ENCODE results near the gene ZNF805.

The ZNF805 gene

DNA sequence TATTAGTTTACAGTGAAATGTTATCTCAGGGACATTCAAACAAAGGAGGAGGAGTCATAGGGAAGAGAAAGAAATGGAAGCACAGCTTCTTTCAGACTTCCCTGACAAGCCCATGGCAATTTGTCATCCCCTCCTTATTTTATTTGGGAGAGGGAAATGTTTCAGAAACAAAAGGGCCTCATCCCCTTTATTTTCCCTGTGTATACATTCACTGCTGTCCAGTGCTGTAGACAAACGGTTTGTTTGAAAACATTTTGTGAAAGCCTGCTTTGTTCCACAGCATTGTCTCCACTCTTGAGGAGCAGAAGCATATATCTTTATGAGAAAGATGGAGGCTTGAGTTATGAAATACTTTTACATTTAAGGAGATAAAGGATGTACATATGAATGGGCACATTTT, 52.1 kb downstream of the ZNF805 start:
- no peak overlapping the region for H3K9ac ChIP-seq (ENCODE audit: low read depth, low read length)
- no peaks in the 10 kb centered on the region for H3K4me1 ChIP-seq (ENCODE audit: control insufficient read depth, insufficient read depth, low read length)
- no peak overlapping the region for H3K4me3 ChIP-seq (ENCODE audit: low read depth, low read length)
- H3K9me3 ChIP-seq (ENCODE audit: control insufficient read depth, insufficient read depth, low read length), result no peaks in the 10 kb centered on the region
- H3K36me3 ChIP-seq (ENCODE audit: control insufficient read depth, insufficient read depth, low read length), result peaks cover 34% of the 10 kb centered on the region
- no peaks in the 10 kb centered on the region for H3K27me3 ChIP-seq (ENCODE audit: control insufficient read depth, insufficient read depth, low read length)

GRCh38 chr19:57293719-57294118, 53.3 kb downstream of the ZNF805 start:
- H3K9me3 ChIP-seq (ENCODE audit: control insufficient read depth, insufficient read depth, low read length), result no peaks in the 10 kb centered on the region
- H3K4me1 ChIP-seq (ENCODE audit: control insufficient read depth, insufficient read depth, low read length), result no peaks in the 10 kb centered on the region
- H3K27me3 ChIP-seq (ENCODE audit: control insufficient read depth, insufficient read depth, low read length), result no peaks in the 10 kb centered on the region
- peaks cover 30% of the 10 kb centered on the region for H3K36me3 ChIP-seq (ENCODE audit: control insufficient read depth, insufficient read depth, low read length)
- no peak overlapping the region for H3K4me3 ChIP-seq (ENCODE audit: low read depth, low read length)
- H3K9ac ChIP-seq (ENCODE audit: low read depth, low read length), result no peak overlapping the region

DNA sequence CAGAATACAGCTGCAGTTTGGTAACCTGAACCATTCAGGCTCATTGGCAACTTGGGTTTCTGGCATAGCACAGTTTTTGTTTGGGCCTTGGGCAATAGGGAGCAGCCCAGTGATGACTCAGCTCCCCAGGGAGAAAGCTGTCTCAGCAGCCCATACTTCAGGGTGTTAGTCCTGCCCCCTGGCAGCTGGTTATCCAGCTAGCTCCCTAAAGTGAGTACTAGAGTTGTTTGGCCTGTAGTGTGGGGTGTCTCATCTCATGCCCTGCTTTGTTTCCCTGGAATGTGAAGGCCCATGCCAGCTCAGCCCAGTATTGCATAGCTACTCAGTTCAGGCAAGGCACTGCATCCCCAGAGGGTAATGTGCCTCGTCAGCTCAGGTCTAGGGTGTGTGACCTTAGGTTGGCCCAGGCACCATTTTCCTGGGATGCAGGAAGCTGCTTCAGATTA, 61.6 kb downstream of the ZNF805 start:
- Histone ChIP-seq H3K4me3 (ENCODE audit: low read depth, low read length) (no peak overlapping the region), H3K4me1 (ENCODE audit: control insufficient read depth, insufficient read depth, low read length) (peaks cover 7% of the 10 kb centered on the region), H3K9me3 (ENCODE audit: control insufficient read depth, insufficient read depth, low read length) (no peaks in the 10 kb centered on the region), H3K36me3 (ENCODE audit: control insufficient read depth, insufficient read depth, low read length) (peaks cover 3% of the 10 kb centered on the region), H3K9ac (ENCODE audit: low read depth, low read length) (no peak overlapping the region), H3K27me3 (ENCODE audit: control insufficient read depth, insufficient read depth, low read length) (no peaks in the 10 kb centered on the region)

GRCh38 chr19:57302727-57303401, 62.4 kb downstream of the ZNF805 start:
- peaks cover 3% of the 10 kb centered on the region for H3K36me3 ChIP-seq (ENCODE audit: control insufficient read depth, insufficient read depth, low read length)
- peaks cover 7% of the 10 kb centered on the region for H3K4me1 ChIP-seq (ENCODE audit: control insufficient read depth, insufficient read depth, low read length)
- peak overlapping the region; percentile 8 for H3K9ac ChIP-seq (ENCODE audit: low read depth, low read length)
- H3K9me3 ChIP-seq (ENCODE audit: control insufficient read depth, insufficient read depth, low read length), result no peaks in the 10 kb centered on the region
- H3K4me3 ChIP-seq (ENCODE audit: low read depth, low read length), result no peak overlapping the region
- no peaks in the 10 kb centered on the region for H3K27me3 ChIP-seq (ENCODE audit: control insufficient read depth, insufficient read depth, low read length)

All from iPS-15b (cell line).